IPS-20b (cell line): ENCODE data around the gene PPIG.
"Not testable (repeated sequence)": the region's sequence is repeated elsewhere in the genome, so short reads cannot be mapped to it uniquely, and the experiment has no call there.

Experiments used
- H3K27ac ChIP-seq: one replicate; pipeline ENCODE4 v1.5.1; 2013; ENCODE audit warnings: low read length
- H3K27me3 ChIP-seq: 2 replicates; pipeline ENCODE4 v1.6.1; 2013; ENCODE audit warnings: mild to moderate bottlenecking, low read length, inconsistent platforms; ENCODE audit not compliant: insufficient read depth
- H3K36me3 ChIP-seq: 2 replicates; pipeline ENCODE4 v1.6.1; 2013; ENCODE audit warnings: low read depth, mild to moderate bottlenecking, inconsistent platforms, low read length, moderate library complexity; ENCODE audit not compliant: insufficient read depth
- H3K4me1 ChIP-seq: 2 replicates; pipeline ENCODE4 v1.6.1; 2013; ENCODE audit warnings: mild to moderate bottlenecking, control low read depth, inconsistent platforms, low read length, moderate library complexity; ENCODE audit not compliant: insufficient read depth
- H3K4me3 ChIP-seq: 2 replicates; pipeline ENCODE4 v1.5.1; 2013; ENCODE audit warnings: mild to moderate bottlenecking, low read length, inconsistent platforms
- H3K9ac ChIP-seq: 2 replicates; pipeline ENCODE4 v1.6.1; 2013; ENCODE audit warnings: low read depth, mild to moderate bottlenecking, inconsistent platforms, low read length, moderate library complexity
- H3K9me3 ChIP-seq: 2 replicates; pipeline ENCODE4 v1.6.1; 2013; ENCODE audit warnings: mild to moderate bottlenecking, low read depth, low read length, inconsistent platforms; ENCODE audit not compliant: insufficient read depth

The PPIG gene

DNA sequence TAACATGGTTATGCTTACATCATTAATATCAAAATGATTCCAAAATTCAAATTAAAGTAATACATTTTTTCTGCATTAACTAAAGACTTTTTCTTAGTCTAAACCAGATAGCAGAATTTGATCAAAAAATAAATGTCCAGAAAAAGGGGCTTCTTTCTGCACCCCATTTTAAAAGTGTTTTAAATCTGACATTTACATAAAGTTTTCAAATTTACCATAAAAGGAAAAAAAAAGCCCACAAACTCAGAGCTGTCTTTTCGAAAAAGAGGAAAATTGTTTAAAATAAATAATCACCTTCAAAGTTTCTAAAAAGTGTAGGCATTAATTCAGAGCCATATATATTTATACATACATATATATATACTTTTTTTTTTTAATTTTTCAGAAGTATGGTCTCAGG, 12.0 kb upstream of the PPIG start:
- 0 out of 2 replicates have a peak, but pooled peaks cover 2% of the 10 kb centered on the region for H3K4me1 ChIP-seq
- no peaks in the 10 kb centered on the region for H3K9me3 ChIP-seq
- H3K27ac ChIP-seq: no peak overlapping the region
- H3K9ac ChIP-seq: no peak overlapping the region
- peak overlapping the region; percentile 89 for H3K4me3 ChIP-seq
- peaks cover 22% of the 10 kb centered on the region for H3K36me3 ChIP-seq
- H3K27me3 ChIP-seq: no peaks in the 10 kb centered on the region

DNA sequence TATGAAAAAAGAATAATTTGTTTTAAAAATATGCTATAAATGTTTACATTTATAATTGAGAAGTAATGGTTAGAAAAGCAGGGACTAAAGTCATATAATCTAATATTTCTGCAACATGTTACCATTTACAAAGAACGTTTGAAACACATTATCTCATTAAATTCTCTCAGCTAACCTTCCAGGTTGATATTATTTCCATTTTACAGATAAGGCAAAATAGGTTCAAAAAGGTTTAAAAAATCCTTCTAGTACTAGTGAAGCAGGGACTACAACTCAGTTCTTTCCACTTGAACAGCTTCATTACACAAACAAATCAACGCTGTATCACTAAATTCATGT, 11.4 kb upstream of the PPIG start:
- peak overlapping the region; percentile 53 for H3K27ac ChIP-seq
- H3K27me3 ChIP-seq: no peaks in the 10 kb centered on the region; the same call in 1 of the 2 replicates
- H3K4me1 ChIP-seq: 0 out of 2 replicates have a peak, but pooled peaks cover 2% of the 10 kb centered on the region
- no peaks in the 10 kb centered on the region for H3K9me3 ChIP-seq
- peaks cover 18% of the 10 kb centered on the region; the same call in 1 of the 2 replicates for H3K36me3 ChIP-seq
- peak overlapping the region; percentile 89 for H3K4me3 ChIP-seq
- peak overlapping the region; percentile 89 for H3K9ac ChIP-seq

DNA sequence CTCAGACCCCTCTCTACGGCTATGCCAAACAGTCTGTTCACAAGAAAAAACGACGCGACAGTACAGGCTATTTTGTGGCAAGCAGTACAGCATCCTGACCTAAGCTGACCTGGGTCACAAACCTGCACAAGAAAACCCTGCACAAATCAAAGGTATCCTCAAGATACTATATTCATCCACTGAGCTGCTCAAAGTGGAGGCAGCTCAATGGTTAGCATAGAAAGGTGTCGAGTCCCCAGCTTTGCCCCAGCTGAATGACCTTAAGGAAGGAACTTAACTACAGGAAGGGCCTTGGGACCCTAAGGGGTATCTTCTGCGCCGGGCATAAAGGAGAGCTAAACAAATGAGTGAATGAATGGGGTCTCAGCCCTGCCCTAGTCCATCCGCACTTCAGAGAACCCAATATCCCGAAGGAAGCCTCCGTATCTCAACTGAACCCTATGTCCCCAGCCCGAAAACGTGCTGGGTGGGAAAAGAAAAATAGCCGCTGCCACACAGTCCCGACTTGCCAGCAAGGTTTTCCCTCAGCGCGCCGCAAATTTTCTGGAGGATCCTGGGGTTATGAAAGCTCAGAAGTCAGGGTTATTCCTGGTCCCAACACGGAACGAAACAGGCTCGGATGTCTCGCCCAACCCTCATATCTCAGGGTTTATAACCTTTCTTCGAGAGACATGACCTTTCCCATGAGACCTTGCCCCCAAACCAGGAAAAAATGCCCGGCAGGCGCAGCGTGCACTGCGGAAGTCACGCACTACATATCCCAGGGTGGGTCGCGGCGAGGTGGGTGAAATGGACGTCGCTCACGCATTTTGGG, 10.8 kb upstream of the PPIG start, which contains the start of gene FASTKD1:
Gene FASTKD1, minus strand, starts transcription at position 706 of the 814 bp plus-strand sequence. CDS start 1,836 bp downstream, outside the sequence.
- peak within 1 kb of the TSS; percentile 53 for H3K27ac ChIP-seq
- H3K9me3 ChIP-seq: no peaks in the 10 kb centered on the region
- H3K4me1 ChIP-seq: 0 out of 2 replicates have a peak, but pooled peaks cover 2% of the 10 kb centered on the region
- peaks cover 13% of the 10 kb centered on the region; the same call in 1 of the 2 replicates for H3K36me3 ChIP-seq
- H3K27me3 ChIP-seq: no peaks in the 10 kb centered on the region; the same call in 1 of the 2 replicates
- H3K9ac ChIP-seq: peak within 1 kb of the TSS; percentile 89
- peak within 1 kb of the TSS; percentile 89 for H3K4me3 ChIP-seq

DNA sequence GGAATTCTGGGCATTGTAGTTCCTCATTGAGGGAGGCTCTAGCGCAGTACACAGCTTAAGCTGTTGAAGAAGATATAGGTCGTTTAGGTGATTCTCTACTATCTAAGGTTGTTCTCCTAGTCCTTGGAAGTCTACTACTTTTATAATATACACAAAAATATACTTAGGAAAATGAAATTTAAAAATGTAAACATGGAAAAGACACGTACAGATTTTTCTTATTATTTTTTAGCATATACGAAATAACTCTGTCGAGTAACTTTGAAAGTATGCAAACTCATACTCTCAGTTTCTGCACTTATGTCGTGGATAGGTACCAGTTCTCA, 10.2 kb upstream of the PPIG start:
- Histone ChIP-seq H3K4me1 (0 out of 2 replicates have a peak, but pooled peaks cover 2% of the 10 kb centered on the region), H3K27ac (no peak overlapping the region), H3K36me3 (peaks cover 12% of the 10 kb centered on the region; the same call in 1 of the 2 replicates), H3K9ac (no peak overlapping the region; the same call in 1 of the 2 replicates), H3K4me3 (peak overlapping the region; percentile 89; the same call in 1 of the 2 replicates), H3K9me3 (no peaks in the 10 kb centered on the region), H3K27me3 (peaks cover 4% of the 10 kb centered on the region)

DNA sequence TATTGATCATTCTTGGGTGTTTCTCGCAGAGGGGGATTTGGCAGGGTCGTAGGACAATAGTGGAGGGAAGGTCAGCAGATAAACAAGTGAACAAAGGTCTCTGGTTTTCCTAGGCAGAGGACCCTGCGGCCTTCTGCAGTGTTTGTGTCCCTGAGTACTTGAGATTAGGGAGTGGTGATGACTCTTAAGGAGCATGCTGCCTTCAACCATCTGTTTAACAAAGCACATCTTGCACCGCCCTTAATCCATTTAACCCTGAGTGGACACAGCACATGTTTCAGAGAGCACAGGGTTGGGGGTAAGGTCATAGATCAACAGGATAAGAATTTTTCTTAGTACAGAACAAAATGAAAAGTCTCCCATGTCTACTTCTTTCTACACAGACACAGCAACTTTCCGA, 9.6 kb upstream of the PPIG start:
- H3K36me3 ChIP-seq, H3K4me3 ChIP-seq, H3K4me1 ChIP-seq, H3K27me3 ChIP-seq, H3K27ac ChIP-seq, H3K9me3 ChIP-seq, H3K9ac ChIP-seq: not testable (repeated sequence)

DNA sequence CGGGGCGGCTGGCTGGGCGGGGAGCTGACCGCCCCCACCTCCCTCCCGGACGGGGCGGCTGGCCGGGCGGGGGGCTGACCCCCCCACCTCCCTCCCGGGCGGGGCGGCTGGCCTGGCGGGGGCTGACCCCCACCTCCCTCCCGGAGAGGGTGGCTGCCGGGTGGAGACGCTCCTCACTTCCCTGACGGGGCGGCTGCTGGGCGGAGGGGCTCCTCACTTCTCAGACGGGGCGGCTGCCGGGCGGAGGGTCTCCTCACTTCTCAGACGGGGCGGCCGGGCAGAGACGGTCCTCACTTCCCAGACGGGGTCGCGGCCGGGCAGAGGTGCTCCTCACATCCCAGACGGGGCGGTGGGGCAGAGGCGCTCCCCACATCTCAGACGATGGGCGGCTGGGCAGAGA, 8.9 kb upstream of the PPIG start:
- H3K4me3 ChIP-seq, H3K9me3 ChIP-seq, H3K4me1 ChIP-seq, H3K36me3 ChIP-seq, H3K27ac ChIP-seq, H3K27me3 ChIP-seq, H3K9ac ChIP-seq: not testable (repeated sequence)

DNA sequence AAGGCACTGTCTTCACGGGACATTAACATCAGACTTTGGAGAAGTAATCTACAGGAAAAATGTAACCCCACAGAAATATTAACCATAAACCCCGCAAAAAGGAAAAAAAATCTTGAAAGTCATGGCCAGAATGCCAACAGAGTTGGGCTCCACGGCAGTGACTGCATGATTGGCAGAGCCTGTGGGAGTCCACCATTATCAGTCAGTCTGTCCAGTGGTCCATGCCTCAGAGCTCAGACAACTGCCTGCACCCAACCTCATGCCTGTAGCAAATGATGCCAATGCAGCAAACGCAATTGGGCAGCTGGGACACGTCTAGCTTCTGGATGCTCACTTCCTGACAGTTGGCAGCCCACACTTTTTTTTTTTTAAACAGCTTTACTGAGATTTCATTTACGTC, 5.1 kb upstream of the PPIG start:
- Histone ChIP-seq H3K4me3 (no peak overlapping the region), H3K9me3 (no peaks in the 10 kb centered on the region), H3K27ac (no peak overlapping the region), H3K36me3 (no peaks in the 10 kb centered on the region), H3K9ac (no peak overlapping the region), H3K4me1 (no peaks in the 10 kb centered on the region), H3K27me3 (peaks cover 9% of the 10 kb centered on the region)

DNA sequence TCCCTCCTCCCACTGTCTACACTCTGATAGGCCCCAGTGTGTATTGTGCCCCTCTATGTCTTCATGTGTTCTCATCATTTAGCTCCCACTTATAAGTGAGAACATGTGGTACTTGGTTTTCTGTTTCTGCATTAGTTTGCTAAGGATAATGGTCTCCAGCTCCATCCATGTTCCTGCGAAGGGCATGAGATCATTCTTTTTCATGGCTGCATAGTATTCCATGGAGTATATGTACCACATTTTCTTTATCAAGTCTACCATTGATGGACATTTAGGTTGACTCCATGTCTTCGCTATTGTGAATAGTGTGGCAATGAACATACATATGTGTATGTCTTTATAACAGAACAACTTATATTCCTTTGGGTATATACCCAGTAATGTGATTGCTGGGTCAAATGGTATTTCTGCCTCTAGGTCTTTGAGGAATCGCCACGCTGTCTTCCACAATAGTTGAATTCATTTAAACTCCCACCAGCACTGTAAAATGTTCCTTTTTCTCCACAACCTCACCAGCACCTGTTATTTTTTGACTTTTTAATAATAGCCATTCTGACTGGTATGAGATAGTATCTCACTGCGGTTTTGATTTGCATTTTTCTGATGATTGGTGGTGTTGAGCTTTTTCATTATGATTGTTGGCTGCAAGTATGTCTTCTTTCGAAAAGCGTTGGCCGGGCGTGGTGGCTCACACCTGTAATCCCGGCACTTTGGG, 1.4 kb upstream of the PPIG start:
- H3K9ac ChIP-seq, H3K9me3 ChIP-seq, H3K36me3 ChIP-seq, H3K4me1 ChIP-seq, H3K27ac ChIP-seq, H3K27me3 ChIP-seq, H3K4me3 ChIP-seq: not testable (repeated sequence)

DNA sequence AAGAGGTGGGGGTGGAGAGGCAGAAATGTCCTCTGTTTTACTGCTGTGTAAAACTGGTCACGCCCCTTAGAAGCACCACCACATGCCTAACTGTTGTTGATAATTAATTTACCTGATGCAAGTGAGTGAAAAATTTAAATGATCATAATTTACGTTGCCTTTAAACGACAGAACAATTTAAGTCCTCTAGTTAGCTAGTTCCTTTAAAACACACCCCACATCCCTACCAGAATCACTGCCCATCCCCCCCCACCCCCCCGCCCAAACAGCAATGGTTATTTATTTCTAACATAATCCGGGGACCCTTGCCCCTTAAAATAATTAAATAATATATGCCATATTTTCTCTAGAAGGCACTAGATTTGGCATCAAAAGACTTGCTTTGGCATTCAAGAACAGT, 633 bp upstream of the PPIG start:
- no peaks in the 10 kb centered on the region for H3K9me3 ChIP-seq
- H3K9ac ChIP-seq: no peak overlapping the region
- H3K27ac ChIP-seq: no peak overlapping the region
- no peaks in the 10 kb centered on the region for H3K36me3 ChIP-seq
- no peaks in the 10 kb centered on the region; the same call in 1 of the 2 replicates for H3K4me1 ChIP-seq
- no peak overlapping the region; the same call in 1 of the 2 replicates for H3K4me3 ChIP-seq
- peaks cover 9% of the 10 kb centered on the region for H3K27me3 ChIP-seq

DNA sequence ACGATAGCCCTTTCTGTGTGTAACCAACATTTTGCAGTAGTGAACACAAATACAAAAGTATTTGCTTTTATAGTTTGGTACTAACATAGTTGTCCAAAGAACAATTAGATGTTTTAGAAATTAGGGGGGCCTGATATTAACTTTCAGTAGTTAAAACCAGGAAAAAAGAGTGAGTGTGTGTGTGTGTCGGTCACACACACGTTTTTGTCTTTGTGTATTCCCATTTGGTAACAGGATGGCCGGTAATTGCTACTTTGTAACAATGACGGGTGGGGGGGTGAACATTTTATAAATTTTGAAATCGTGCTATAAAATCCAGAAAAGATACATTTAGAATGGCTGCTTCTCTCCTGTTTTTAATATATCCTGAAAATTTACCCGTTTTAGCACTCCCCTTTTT, 1.5 kb downstream of the PPIG start:
- Histone ChIP-seq H3K9ac (peak overlapping the region; percentile 97), H3K27ac (no peak overlapping the region), H3K4me3 (peak overlapping the region; percentile 94), H3K4me1 (no peaks in the 10 kb centered on the region; the same call in 1 of the 2 replicates), H3K9me3 (no peaks in the 10 kb centered on the region), H3K36me3 (no peaks in the 10 kb centered on the region), H3K27me3 (no peaks in the 10 kb centered on the region)

DNA sequence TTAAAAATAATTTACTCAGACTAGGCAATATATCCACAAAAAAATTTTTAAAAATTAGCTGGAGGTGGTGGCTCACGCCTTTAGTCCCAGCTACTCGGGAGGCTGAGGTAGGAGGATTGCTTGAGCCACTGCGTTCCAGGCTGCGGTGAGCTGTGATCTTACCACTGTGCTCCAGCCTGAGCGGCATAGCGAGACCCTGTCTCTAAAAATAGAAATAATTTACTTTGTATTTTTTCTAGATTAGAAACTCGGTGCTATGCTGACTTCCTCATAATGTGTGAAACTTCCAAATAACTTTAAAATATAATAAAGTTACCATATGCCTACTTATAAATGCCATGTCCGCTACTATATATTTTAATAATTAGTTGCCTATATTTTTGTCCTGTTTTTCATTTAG, 6.7 kb downstream of the PPIG start:
- H3K27me3 ChIP-seq: no peaks in the 10 kb centered on the region
- H3K9me3 ChIP-seq: no peaks in the 10 kb centered on the region
- no peak overlapping the region for H3K9ac ChIP-seq
- H3K27ac ChIP-seq: no peak overlapping the region
- no peaks in the 10 kb centered on the region; the same call in 1 of the 2 replicates for H3K4me1 ChIP-seq
- no peak overlapping the region for H3K4me3 ChIP-seq
- no peaks in the 10 kb centered on the region for H3K36me3 ChIP-seq

DNA sequence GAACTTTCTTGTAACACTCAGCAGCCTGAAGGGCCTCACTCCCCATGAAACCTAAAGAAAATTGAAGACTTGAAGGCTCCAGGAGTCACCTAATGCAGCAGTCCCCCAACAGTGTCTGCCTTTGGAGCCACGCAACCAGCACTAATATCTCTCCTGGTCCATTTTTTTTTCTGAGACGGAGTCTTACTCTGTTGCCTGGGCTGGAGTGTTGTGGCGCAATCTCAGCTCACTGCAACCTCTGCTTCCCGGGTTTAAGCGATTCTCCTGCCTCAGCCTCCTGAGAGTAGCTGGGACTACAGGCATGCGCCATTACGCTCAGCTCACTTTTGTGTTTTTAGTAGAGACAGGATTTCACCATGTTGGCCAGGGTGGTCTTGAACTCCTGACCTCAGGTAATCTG, 12.4 kb downstream of the PPIG start:
- not testable (repeated sequence) for H3K36me3 ChIP-seq, H3K9me3 ChIP-seq, H3K9ac ChIP-seq, H3K4me1 ChIP-seq, H3K4me3 ChIP-seq, H3K27ac ChIP-seq, H3K27me3 ChIP-seq
